Fibroblast of lung (primary cell): Measurements from ENCODE around the gene SRSF3. TPM values are rescaled to one million over a fixed set of nuclear protein-coding genes. Genes with fewer than 3 reads are reported as not detected.

Source experiments
- DNase-seq, 2 donors: peaks; one replicate each; pipeline versions ENCODE4 v3.0.0 to v3.0.0-alpha.2; 2010; ENCODE audit warnings: low read depth in 2 of 2
- H2AFZ ChIP-seq: 2 replicates; pipeline ENCODE4 v1.5.1; 2012; ENCODE audit warnings: low read length, control low read depth, inconsistent platforms
- H3K27ac ChIP-seq: 2 replicates; pipeline ENCODE4 v1.5.1; 2011; ENCODE audit warnings: low read length, control low read depth; ENCODE audit not compliant: insufficient read depth
- H3K27me3 ChIP-seq: 2 replicates; pipeline ENCODE4 v1.5.1; 2011; ENCODE audit warnings: mild to moderate bottlenecking, low read length; ENCODE audit not compliant: control insufficient read depth, insufficient read depth
- H3K36me3 ChIP-seq: 2 replicates; pipeline ENCODE4 v1.5.1; 2011; ENCODE audit warnings: low read length; ENCODE audit not compliant: control insufficient read depth, insufficient read depth
- H3K4me1 ChIP-seq: 2 replicates; pipeline ENCODE4 v1.5.1; 2011; ENCODE audit warnings: low read length; ENCODE audit not compliant: control insufficient read depth, insufficient read depth; ENCODE audit errors: extremely low read depth
- H3K4me2 ChIP-seq: 2 replicates; pipeline ENCODE4 v1.5.1; 2011; ENCODE audit warnings: low read length, control low read depth; ENCODE audit not compliant: insufficient read depth; ENCODE audit errors: extremely low read depth
- H3K4me3 ChIP-seq, 4 experiments: fragments of 200-600 bp in 1 of 4; sonication (generic) in 1 of 4; replicated peaks in 1 of 4; 2 replicates each; pipeline ENCODE4 v1.5.1; 2011 to 2016; ENCODE audit warnings: low read length in 4 of 4, low read depth in 3 of 4, mild to moderate bottlenecking in 3 of 4, control low read depth in 2 of 4, inconsistent platforms in 1 of 4, mixed read lengths in 1 of 4; ENCODE audit not compliant: insufficient read depth in 1 of 4; ENCODE audit errors: control extremely low read depth in 1 of 4
- H3K79me2 ChIP-seq: 2 replicates; pipeline ENCODE4 v1.5.1; 2012; ENCODE audit warnings: mild to moderate bottlenecking, low read length, inconsistent platforms; ENCODE audit not compliant: control insufficient read depth, insufficient read depth
- H3K9ac ChIP-seq: 2 replicates; pipeline ENCODE4 v1.5.1; 2011; ENCODE audit warnings: mild to moderate bottlenecking, low read length, control low read depth; ENCODE audit not compliant: insufficient read depth
- H3K9me3 ChIP-seq: 2 replicates; pipeline ENCODE4 v1.5.1; 2012; ENCODE audit warnings: low read depth, low read length; ENCODE audit not compliant: control insufficient read depth, insufficient read depth
- H4K20me1 ChIP-seq: 2 replicates; pipeline ENCODE4 v1.5.1; 2011; ENCODE audit warnings: low read length; ENCODE audit not compliant: control insufficient read depth, insufficient read depth; ENCODE audit errors: extremely low read depth
- CTCF ChIP-seq, 2 donors: IDR thresholded peaks in 1 of 2; conservative IDR thresholded peaks in 1 of 2; 1 replicate in 1 of 2; 2 replicates in 1 of 2; pipeline ENCODE4 v1.5.1; 2011 to 2012; ENCODE audit warnings: low read length in 2 of 2, control low read depth in 1 of 2, inconsistent platforms in 1 of 2, low read depth in 1 of 2, mild to moderate bottlenecking in 1 of 2
- EZH2 ChIP-seq: IDR thresholded peaks from 2 replicates; pipeline ENCODE4 v1.5.1; 2012; ENCODE audit warnings: low read length, control low read depth, mild to moderate bottlenecking; ENCODE audit errors: missing control alignments
- polyA plus RNA-seq, 2 donors: library from polyadenylated mRNA; depleted of rRNA in 1 of 2; stranded (reverse) in 1 of 2; unstranded in 1 of 2; fragments of >200 nt; gene quantifications; 2 replicates each; pipeline ENCODE4 v1.2.1, GENCODE V29; 2011 to 2012; ENCODE audit warnings: missing spikeins in 1 of 2
- total RNA-seq: library from RNA; depleted of rRNA; stranded (reverse); fragments of >200 nt; gene quantifications from 2 replicates; pipeline ENCODE4 v1.2.1, GENCODE V29; 2014

Gene SRSF3
- total and polyA plus RNA-seq, 2 donors (not counting 1 experiment from before 2014, with no cell fraction given): 191 to 435 TPM

DNA sequence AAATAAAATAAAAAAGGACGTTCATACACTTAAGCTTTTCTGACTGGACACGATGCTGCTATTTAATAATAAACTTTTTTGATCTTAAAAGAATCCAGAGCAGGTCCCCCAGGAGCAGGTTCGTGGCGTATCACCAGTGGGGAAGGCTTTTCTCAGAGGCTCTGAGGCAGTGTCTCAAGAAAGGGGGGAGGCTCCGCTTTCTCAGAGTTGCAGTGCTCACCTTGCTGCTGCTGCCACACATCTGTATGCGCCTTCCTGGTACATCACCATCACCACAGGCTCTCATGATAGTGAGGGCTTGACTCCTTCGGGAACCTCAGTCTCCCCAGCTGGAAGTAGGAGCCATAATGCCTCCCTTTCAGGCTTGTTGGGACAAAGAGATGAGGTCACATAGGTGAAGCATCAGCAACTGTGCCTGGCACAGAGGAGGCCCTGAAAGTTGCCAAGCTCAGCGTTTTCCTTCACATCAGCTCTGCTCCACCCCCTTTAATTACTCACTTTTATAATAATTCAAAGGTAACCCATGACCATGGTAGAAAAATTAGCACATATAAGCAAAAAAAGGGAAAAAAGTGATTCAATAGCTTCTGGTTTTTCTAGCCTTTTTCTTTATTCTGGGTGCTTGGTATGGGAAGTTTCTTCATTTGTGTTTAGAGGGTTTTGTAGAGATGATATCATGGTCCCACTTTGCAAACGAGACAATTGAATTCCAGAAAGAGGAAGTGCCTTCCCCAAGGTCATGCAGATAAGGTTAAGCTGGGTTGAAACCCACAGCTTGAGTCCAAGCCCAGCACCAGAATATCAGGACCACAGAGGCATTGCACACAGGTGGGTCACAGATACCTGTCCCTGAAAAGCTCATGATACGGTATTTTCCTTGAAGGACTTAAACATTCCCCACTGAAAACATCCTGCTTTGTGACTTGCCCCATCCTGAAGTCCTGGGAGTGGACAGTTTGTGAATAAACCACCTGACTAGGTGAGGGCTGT is 24.5 kb downstream of the SRSF3 start:
- no peaks in the 10 kb centered on the region for H3K27me3 ChIP-seq
- H3K9ac ChIP-seq: no peak overlapping the region
- no peak for TF ChIP-seq CTCF (conservative IDR thresholded peaks at IDR 0.05 in 1 of 2, IDR thresholded peaks at IDR 0.05 in 1 of 2; ENCODE audit: low read depth in 1 of 2, low read length in 2 of 2)
- no peak for TF ChIP-seq EZH2
- no peaks in the 10 kb centered on the region for H3K36me3 ChIP-seq
- no peak overlapping the region for H3K4me2 ChIP-seq
- H3K4me1 ChIP-seq: peaks cover 3% of the 10 kb centered on the region
- no peak overlapping the region for H2AFZ ChIP-seq
- no peaks in the 10 kb centered on the region for H3K79me2 ChIP-seq
- no peak for DNase-seq
- H4K20me1 ChIP-seq: no peaks in the 10 kb centered on the region
- no peak overlapping the region for H3K27ac ChIP-seq
- H3K9me3 ChIP-seq: no peaks in the 10 kb centered on the region
- H3K4me3 ChIP-seq: no peak overlapping the region

DNA sequence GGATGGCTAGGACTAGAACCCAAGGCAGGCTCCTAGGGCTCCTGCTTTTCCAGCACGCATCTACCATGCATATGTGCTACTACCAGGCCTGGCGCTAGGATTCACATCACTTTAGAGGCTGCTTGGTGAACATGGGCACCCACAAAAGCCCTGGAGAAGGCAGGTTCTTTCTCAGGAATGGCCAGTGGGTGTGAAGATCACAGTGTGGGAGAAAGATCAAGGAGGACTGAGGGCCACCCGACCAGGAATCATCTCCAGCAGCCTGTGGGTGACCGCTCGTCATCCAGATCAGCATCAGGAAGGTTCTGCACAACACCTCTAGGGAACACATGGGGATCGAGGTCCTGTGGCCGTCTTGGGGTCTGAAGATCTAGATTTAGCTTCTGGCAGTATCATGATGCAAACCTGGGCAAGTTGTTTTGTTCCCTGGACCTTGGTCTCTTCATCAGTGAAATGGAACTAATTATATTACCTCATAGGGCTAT is 27.3 kb downstream of the SRSF3 start:
- no peaks in the 10 kb centered on the region for H3K36me3 ChIP-seq
- H3K4me2 ChIP-seq: no peak overlapping the region
- TF ChIP-seq CTCF (conservative IDR thresholded peaks at IDR 0.05 in 1 of 2, IDR thresholded peaks at IDR 0.05 in 1 of 2; ENCODE audit: low read depth in 1 of 2, low read length in 2 of 2) (no peak), EZH2 (no peak)
- no peak overlapping the region for H2AFZ ChIP-seq
- no peaks in the 10 kb centered on the region for H3K79me2 ChIP-seq
- DNase-seq: no peak
- no peaks in the 10 kb centered on the region for H4K20me1 ChIP-seq
- H3K27ac ChIP-seq: no peak overlapping the region
- no peak overlapping the region for H3K4me3 ChIP-seq
- no peaks in the 10 kb centered on the region for H3K27me3 ChIP-seq
- peaks cover 19% of the 10 kb centered on the region for H3K4me1 ChIP-seq
- no peak overlapping the region for H3K9ac ChIP-seq
- H3K9me3 ChIP-seq: no peaks in the 10 kb centered on the region

- H4K20me1 ChIP-seq: no peaks in the 10 kb centered on the region
- no peak overlapping the region for H3K27ac ChIP-seq
- no peaks in the 10 kb centered on the region for H3K9me3 ChIP-seq
- no peak overlapping the region for H3K9ac ChIP-seq
- H3K4me3 ChIP-seq: no peak overlapping the region
- no peaks in the 10 kb centered on the region for H3K27me3 ChIP-seq
- H3K4me2 ChIP-seq: no peak overlapping the region
- no peak for DNase-seq
- no peaks in the 10 kb centered on the region for H3K79me2 ChIP-seq
- H3K4me1 ChIP-seq: peaks cover 24% of the 10 kb centered on the region
- TF ChIP-seq EZH2 (no peak), CTCF (conservative IDR thresholded peaks at IDR 0.05 in 1 of 2, IDR thresholded peaks at IDR 0.05 in 1 of 2; ENCODE audit: low read depth in 1 of 2, low read length in 2 of 2) (no peak)
- H3K36me3 ChIP-seq: no peaks in the 10 kb centered on the region
- H2AFZ ChIP-seq: no peak overlapping the region
Observed at GRCh38 chr6:36622901-36623546, 28.9 kb downstream of the SRSF3 start.
